Mammary epithelial cell (primary cell): ENCODE results near the gene BCL11B.

Source experiments
- CTCF ChIP-seq, 2 donors: IDR thresholded peaks in 1 of 2; conservative IDR thresholded peaks in 1 of 2; 2 replicates each; pipeline ENCODE4 v1.5.1; 2011 to 2012; ENCODE audit warnings: inconsistent platforms in 2 of 2, low read length in 2 of 2, mild to moderate bottlenecking in 2 of 2, control low read depth in 1 of 2, low read depth in 1 of 2; ENCODE audit not compliant: insufficient read depth in 1 of 2; ENCODE audit errors: extremely low read depth in 1 of 2
- EZH2 ChIP-seq: IDR thresholded peaks from 2 replicates; pipeline ENCODE4 v1.6.1; 2012; ENCODE audit warnings: low read length, inconsistent platforms, borderline replicate concordance

GRCh38 chr14:99147366-99147740 lies 124.6 kb downstream of the BCL11B start:
- TF ChIP-seq EZH2: no peak
- no peak for TF ChIP-seq CTCF (conservative IDR thresholded peaks at IDR 0.05 in 1 of 2, IDR thresholded peaks at IDR 0.05 in 1 of 2; ENCODE audit: extremely low read depth in 1 of 2, insufficient read depth in 1 of 2, low read depth in 1 of 2, low read length in 2 of 2)
